Right atrium auricular region (tissue), 2 donors: ENCODE data around the gene TENT4A. TPM values are rescaled to one million over a fixed set of nuclear protein-coding genes. Genes with fewer than 3 reads are reported as not detected.

Experiments used
- DNase-seq: peaks from one replicate; pipeline ENCODE4 v3.0.0-alpha.2; 2019; ENCODE audit warnings: low spot score
- H3K27ac ChIP-seq, 2 donors: fragments of 200-600 bp; sonication (generic); 1 replicate in 1 of 2; 2 replicates in 1 of 2; pipeline ENCODE4 v1.5.1; 2016 to 2019
- H3K27me3 ChIP-seq, 2 donors: fragments of 200-600 bp; sonication (generic); one replicate each; pipeline versions ENCODE4 v1.5.1 to v1.6.0; 2017 to 2019
- H3K36me3 ChIP-seq: fragments of 200-600 bp; sonication (generic); one replicate; pipeline ENCODE4 v1.5.1; 2016
- H3K4me1 ChIP-seq, 2 donors: fragments of 200-600 bp; sonication (generic); one replicate each; pipeline versions ENCODE4 v1.5.1 to v1.6.0; 2017 to 2019
- H3K4me3 ChIP-seq, 2 donors: fragments of 200-600 bp; sonication (generic); 1 replicate in 1 of 2; 2 replicates in 1 of 2; pipeline ENCODE4 v1.5.1; 2017 to 2019; ENCODE audit warnings: mild to moderate bottlenecking in 1 of 2, moderate library complexity in 1 of 2
- H3K9me3 ChIP-seq, 2 donors: fragments of 200-600 bp; sonication (generic); one replicate each; pipeline ENCODE4 v1.5.1; 2019
- total RNA-seq, 2 donors: library from RNA; depleted of rRNA; stranded (reverse); fragments of >200 nt; gene quantifications; one replicate each; pipeline ENCODE4 v1.1.0, GENCODE V29; 2016
- TF ChIP-seq, protein P1 (sequence below), 2 donors: fragments of 200-600 bp; sonication (generic); IDR thresholded peaks; one replicate each; pipeline ENCODE4 v1.5.1; 2019; ENCODE audit warnings: antibody characterized with exemption in 2 of 2

Gene TENT4A
- total RNA-seq, 2 donors from 2014 or later, result 7.3 to 14.9 TPM

DNA sequence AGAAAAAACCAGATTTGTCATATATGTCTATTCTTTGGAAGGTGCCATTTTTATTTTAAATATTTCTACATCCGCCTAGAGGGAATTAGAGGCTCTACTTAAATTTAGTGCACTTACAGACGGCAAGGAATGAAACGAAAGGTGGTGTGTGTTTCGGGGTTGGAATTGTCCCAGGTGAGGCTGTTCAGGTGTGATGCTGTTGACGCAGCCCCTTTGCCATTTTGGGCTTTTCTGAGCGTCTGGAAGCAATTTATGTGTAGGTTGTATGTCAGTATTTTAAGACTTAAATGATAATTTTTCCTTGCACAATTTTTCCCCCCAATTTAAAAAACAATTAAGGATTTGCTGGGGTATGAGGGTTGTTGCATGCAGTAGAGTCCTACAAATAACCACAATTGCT lies 2.0 kb downstream of the TENT4A start:
- no peaks in the 10 kb centered on the region for H3K36me3 ChIP-seq
- DNase-seq, result no peak
- no peak overlapping the region for H3K27ac ChIP-seq
- no peaks in the 10 kb centered on the region for H3K27me3 ChIP-seq
- TF ChIP-seq, protein P1, sequence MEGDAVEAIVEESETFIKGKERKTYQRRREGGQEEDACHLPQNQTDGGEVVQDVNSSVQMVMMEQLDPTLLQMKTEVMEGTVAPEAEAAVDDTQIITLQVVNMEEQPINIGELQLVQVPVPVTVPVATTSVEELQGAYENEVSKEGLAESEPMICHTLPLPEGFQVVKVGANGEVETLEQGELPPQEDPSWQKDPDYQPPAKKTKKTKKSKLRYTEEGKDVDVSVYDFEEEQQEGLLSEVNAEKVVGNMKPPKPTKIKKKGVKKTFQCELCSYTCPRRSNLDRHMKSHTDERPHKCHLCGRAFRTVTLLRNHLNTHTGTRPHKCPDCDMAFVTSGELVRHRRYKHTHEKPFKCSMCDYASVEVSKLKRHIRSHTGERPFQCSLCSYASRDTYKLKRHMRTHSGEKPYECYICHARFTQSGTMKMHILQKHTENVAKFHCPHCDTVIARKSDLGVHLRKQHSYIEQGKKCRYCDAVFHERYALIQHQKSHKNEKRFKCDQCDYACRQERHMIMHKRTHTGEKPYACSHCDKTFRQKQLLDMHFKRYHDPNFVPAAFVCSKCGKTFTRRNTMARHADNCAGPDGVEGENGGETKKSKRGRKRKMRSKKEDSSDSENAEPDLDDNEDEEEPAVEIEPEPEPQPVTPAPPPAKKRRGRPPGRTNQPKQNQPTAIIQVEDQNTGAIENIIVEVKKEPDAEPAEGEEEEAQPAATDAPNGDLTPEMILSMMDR (IDR thresholded peaks at IDR 0.05), result no peak
- H3K4me1 ChIP-seq, result peaks cover 0 to 64% of the 10 kb centered on the region in 2 donors
- H3K9me3 ChIP-seq, result no peaks in the 10 kb centered on the region
- peak overlapping the region; percentile 60 to 79 for H3K4me3 ChIP-seq

DNA sequence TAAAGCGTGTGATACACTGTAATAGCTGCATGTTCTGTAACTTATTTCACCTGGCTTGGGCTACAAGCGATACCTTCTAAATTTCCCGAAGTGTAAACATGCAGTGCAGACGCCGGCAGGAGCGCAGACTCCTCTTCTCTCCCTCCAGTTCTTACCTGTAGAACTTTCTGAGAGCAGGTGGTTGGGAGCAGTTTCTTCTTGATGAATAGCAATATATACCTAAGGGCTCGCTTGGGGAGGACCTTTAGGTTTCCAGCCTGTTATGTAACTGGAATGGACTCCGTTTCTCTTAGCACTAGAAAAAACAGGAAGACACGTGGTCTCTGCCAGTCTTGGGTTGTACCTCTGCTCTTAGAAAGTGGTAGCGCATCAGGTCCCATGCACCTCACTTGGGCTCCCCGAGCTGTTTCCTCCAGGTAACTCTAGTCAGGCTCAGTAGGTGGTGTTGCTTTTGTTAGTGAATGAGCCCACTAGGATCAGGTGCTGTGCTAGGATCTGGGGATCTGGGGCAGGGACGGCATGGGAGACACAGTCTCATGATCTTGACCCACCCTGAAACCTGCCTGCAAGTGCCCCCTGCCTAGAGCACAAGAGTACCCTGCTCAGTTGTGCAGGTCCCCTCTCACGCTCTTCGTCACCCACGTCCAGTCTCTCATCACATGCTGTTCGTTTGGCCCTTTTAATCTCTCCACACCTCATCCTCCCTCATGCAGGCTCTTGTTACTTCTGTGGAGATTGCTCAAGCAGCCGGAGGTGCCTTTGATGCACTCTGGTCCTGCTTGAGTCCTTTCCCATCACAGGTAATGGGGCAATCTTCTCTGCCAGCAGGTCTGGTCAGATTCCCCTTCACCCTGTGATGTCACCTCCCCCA lies 2.8 kb downstream of the TENT4A start:
- TF ChIP-seq, protein P1 (IDR thresholded peaks at IDR 0.05), result no peak
- H3K4me3 ChIP-seq, result peak overlapping the region; percentile 60 to 79
- H3K9me3 ChIP-seq, result no peaks in the 10 kb centered on the region
- no peaks in the 10 kb centered on the region for H3K27me3 ChIP-seq
- no peak overlapping the region for H3K27ac ChIP-seq
- peak; percentile 55 for DNase-seq
- H3K36me3 ChIP-seq, result no peaks in the 10 kb centered on the region
- peaks cover 0 to 72% of the 10 kb centered on the region in 2 donors for H3K4me1 ChIP-seq

DNA sequence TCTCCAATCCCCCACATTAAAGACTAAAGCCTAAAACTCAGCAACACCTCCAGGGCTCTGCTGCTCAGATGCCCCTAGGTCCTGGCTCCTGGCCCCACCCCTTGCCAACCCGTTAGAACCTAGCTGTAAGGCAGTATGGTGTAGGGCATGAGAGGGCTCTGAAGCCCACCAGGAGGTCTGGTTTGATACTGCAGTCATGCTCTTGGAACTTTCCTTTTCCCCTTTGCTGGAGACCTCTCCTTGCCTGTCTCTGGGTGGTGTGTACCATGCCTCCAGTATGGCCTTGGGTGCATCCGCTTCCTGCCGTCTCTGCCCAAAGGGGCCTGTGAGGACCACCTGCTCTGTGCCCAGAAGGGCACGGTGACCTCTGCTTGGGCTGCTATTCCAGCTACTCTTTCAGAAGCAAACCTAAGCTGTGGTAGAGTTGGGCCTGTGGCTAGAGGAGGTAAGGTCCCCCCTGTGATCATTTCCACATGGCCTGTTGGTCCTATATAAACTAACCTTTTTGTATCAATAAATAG lies 3.5 kb downstream of the TENT4A start:
- H3K27me3 ChIP-seq, result no peaks in the 10 kb centered on the region
- no peak overlapping the region for H3K27ac ChIP-seq
- no peaks in the 10 kb centered on the region for H3K9me3 ChIP-seq
- H3K4me1 ChIP-seq, result peaks cover 0 to 75% of the 10 kb centered on the region in 2 donors
- TF ChIP-seq, protein P1 (IDR thresholded peaks at IDR 0.05), result no peak
- DNase-seq, result peak; percentile 44
- H3K36me3 ChIP-seq, result no peaks in the 10 kb centered on the region
- peak overlapping the region in 1 of 2 donors; percentile 79 for H3K4me3 ChIP-seq

DNA sequence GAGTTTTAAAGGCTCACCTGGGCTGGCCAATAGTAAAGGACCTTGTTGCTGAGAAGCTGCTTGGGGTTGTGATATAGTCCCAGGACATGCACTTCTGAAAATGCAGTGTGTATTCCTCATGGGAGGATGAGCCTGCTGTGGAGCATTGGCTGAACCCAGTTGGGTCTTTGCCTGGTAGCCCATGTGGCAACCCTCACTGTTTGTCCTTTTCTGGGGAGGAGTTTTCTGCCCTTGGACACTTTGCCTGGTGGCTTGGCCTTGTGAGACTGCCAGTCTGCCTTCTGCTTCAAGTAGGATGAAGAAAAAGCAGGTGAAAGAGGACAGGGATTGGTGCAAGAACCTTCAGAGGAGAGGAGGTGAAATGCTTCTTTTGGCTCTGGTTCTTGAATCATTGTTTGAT lies 4.0 kb downstream of the TENT4A start:
- H3K9me3 ChIP-seq, result no peaks in the 10 kb centered on the region
- no peak overlapping the region for H3K27ac ChIP-seq
- TF ChIP-seq, protein P1 (IDR thresholded peaks at IDR 0.05), result no peak
- no peaks in the 10 kb centered on the region for H3K36me3 ChIP-seq
- peaks cover 0 to 76% of the 10 kb centered on the region in 2 donors for H3K4me1 ChIP-seq
- H3K27me3 ChIP-seq, result no peaks in the 10 kb centered on the region
- DNase-seq, result peak; percentile 54
- H3K4me3 ChIP-seq, result no peak overlapping the region

DNA sequence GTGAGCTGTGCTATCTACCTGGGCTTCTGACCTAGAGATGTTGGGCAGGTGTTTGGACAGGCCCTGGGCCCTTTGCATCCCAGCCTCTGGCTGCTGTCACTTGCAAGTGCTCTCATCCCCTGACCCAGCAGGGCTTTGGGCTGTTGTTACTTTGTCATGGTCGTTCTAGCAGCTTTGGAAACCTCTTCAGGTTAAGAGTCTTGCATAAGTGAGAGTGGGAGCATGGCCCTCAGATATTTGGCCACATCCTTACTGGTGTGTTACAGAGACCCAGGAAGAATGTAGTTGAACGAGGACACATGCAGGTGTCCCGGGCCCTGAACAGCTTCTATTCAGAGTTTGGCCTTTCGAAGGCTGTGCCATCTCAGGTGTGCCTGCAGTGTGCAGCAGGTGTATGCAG lies 4.5 kb downstream of the TENT4A start:
- H3K27ac ChIP-seq, result no peak overlapping the region
- peak; percentile 56 for DNase-seq
- TF ChIP-seq, protein P1 (IDR thresholded peaks at IDR 0.05), result no peak
- H3K9me3 ChIP-seq, result no peaks in the 10 kb centered on the region
- H3K4me1 ChIP-seq, result peaks cover 0 to 80% of the 10 kb centered on the region in 2 donors
- H3K4me3 ChIP-seq, result no peak overlapping the region
- H3K36me3 ChIP-seq, result no peaks in the 10 kb centered on the region
- H3K27me3 ChIP-seq, result no peaks in the 10 kb centered on the region
